PC-9 (cell line): Measurements from ENCODE around the gene SMCHD1. TPM values are rescaled to one million over a fixed set of nuclear protein-coding genes. Genes with fewer than 3 reads are reported as not detected.

Experiments used
- BruUV-seq: library from RNA; stranded (reverse); fragments of 400-500 nt; replicated peaks from 2 replicates; lab custom pipeline; 2021; lab: Mats Ljungman, UMichigan
- CTCF ChIA-PET: fragments of 300-600 bp; sonication (Branson Sonifier 250); formaldehyde crosslinking; loops from one replicate; lab custom pipeline; 2022; ENCODE audit warnings: antibody characterized with exemption; lab: Charles Lee
- POLR2A ChIA-PET: fragments of 300-600 bp; sonication (Branson Sonifier 250); formaldehyde crosslinking; loops from one replicate; lab custom pipeline; 2022; ENCODE audit warnings: antibody characterized with exemption; ENCODE audit not compliant: unreplicated experiment; lab: Charles Lee
- DNase-seq, 2 experiments: peaks; one replicate each; pipeline versions ENCODE4 v3.0.0 to v3.0.0-alpha.2; 2015 to 2022; ENCODE audit warnings: mixed read lengths in 1 of 2
- H2AFZ ChIP-seq: fragments of 200-600 bp; sonication (generic); 2 replicates; pipeline ENCODE4 v1.8.1; 2017; ENCODE audit warnings: antibody characterized with exemption
- H3F3A ChIP-seq: fragments of 200-600 bp; sonication (generic); 2 replicates; pipeline ENCODE4 v1.8.1; 2017; ENCODE audit warnings: antibody characterized with exemption, mild to moderate bottlenecking, low read depth; ENCODE audit not compliant: insufficient read depth
- H3K27ac ChIP-seq: fragments of 200-600 bp; sonication (generic); 2 replicates; pipeline ENCODE4 v1.6.1; 2016; ENCODE audit warnings: mixed run types
- H3K27me3 ChIP-seq: fragments of 200-600 bp; sonication (generic); 2 replicates; pipeline ENCODE4 v1.6.1; 2016; ENCODE audit warnings: low read depth, mixed run types; ENCODE audit not compliant: insufficient read depth
- H3K36me3 ChIP-seq: fragments of 200-600 bp; sonication (generic); 2 replicates; pipeline ENCODE4 v1.6.1; 2016; ENCODE audit warnings: low read depth, mixed run types
- H3K4me1 ChIP-seq: fragments of 200-600 bp; sonication (generic); replicated peaks from 2 replicates; pipeline ENCODE4 v1.6.1; 2016; ENCODE audit warnings: mixed run types; ENCODE audit not compliant: insufficient read depth
- H3K4me2 ChIP-seq: fragments of 200-600 bp; sonication (generic); 2 replicates; pipeline ENCODE4 v1.6.1; 2017; ENCODE audit warnings: mixed run types
- H3K4me3 ChIP-seq: fragments of 200-600 bp; sonication (generic); 2 replicates; pipeline ENCODE4 v1.6.1; 2016; ENCODE audit warnings: mixed run types
- H3K79me2 ChIP-seq: fragments of 200-600 bp; sonication (generic); 2 replicates; pipeline ENCODE4 v1.6.1; 2017; ENCODE audit warnings: low read depth, mixed run types
- H3K9me2 ChIP-seq: fragments of 200-600 bp; sonication (generic); 2 replicates; pipeline ENCODE4 v1.8.1; 2017; ENCODE audit warnings: mild to moderate bottlenecking; ENCODE audit not compliant: insufficient read depth
- H3K9me3 ChIP-seq: fragments of 200-600 bp; sonication (generic); 2 replicates; pipeline ENCODE4 v1.8.1; 2016; ENCODE audit warnings: low read depth; ENCODE audit not compliant: insufficient read depth
- H4K20me1 ChIP-seq: fragments of 200-600 bp; sonication (generic); 2 replicates; pipeline ENCODE4 v1.8.1; 2017; ENCODE audit not compliant: insufficient read depth
- EZH2 ChIP-seq: fragments of 200-600 bp; sonication (generic); IDR thresholded peaks from 2 replicates; pipeline ENCODE4 v1.8.0; 2017; ENCODE audit warnings: antibody characterized with exemption, low read depth
- intact Hi-C: fragments of 100-400 bp; cut with micrococcal nuclease; formaldehyde crosslinking; loops from one replicate; pipeline ENCODE4 v1.10.0; 2022; ENCODE audit not compliant: unreplicated experiment
- total RNA-seq: library from RNA; stranded (reverse); gene quantifications from 2 replicates; pipeline ENCODE4 v1.2.3, GENCODE V29; 2021
- TF ChIP-seq, protein P1 (sequence below): fragments of 200-600 bp; sonication (generic); conservative IDR thresholded peaks from 2 replicates; pipeline ENCODE4 v1.6.1; 2017; ENCODE audit warnings: mixed run types, antibody characterized with exemption, mild to moderate bottlenecking, moderate library complexity

Gene SMCHD1
- total RNA-seq, 1 experiment from 2014 or later: 73.7 TPM

DNA sequence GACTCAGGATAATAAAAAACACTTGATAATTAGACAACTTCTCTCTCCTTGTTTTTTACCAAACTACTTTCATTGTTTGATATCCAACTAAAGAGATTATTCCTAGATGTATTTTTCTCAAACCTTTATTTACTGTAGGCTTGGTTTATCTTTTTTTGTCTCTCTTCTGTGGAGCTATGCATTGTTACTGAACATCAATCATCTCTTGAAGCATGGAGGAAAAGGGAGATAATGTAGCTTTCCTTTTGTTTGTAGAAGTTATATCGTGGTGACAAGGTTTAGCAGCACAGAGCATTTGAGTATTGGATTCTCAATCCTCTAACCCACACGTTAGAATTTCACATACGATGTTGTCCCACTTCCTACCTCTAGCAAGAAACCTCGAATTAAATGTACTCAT, 41.7 kb downstream of the SMCHD1 start:
- ChIA-PET CTCF (no interaction called here), POLR2A (no interaction called here)
- peaks cover 23% of the 10 kb centered on the region for H4K20me1 ChIP-seq
- DNase-seq: no peak
- TF ChIP-seq EZH2: no peak
- TF ChIP-seq, protein P1, sequence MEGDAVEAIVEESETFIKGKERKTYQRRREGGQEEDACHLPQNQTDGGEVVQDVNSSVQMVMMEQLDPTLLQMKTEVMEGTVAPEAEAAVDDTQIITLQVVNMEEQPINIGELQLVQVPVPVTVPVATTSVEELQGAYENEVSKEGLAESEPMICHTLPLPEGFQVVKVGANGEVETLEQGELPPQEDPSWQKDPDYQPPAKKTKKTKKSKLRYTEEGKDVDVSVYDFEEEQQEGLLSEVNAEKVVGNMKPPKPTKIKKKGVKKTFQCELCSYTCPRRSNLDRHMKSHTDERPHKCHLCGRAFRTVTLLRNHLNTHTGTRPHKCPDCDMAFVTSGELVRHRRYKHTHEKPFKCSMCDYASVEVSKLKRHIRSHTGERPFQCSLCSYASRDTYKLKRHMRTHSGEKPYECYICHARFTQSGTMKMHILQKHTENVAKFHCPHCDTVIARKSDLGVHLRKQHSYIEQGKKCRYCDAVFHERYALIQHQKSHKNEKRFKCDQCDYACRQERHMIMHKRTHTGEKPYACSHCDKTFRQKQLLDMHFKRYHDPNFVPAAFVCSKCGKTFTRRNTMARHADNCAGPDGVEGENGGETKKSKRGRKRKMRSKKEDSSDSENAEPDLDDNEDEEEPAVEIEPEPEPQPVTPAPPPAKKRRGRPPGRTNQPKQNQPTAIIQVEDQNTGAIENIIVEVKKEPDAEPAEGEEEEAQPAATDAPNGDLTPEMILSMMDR: no peak
- H3K4me1 ChIP-seq: no peaks in the 10 kb centered on the region
- intact Hi-C loops: no loop called here
- H3K27me3 ChIP-seq: no peaks in the 10 kb centered on the region
- no peak overlapping the region for H3K4me3 ChIP-seq
- no TSS peak for BruUV-seq
- H3K27ac ChIP-seq: no peak overlapping the region
- H3K9me3 ChIP-seq: no peaks in the 10 kb centered on the region
- peaks cover 47% of the 10 kb centered on the region for H3K36me3 ChIP-seq
- H2AFZ ChIP-seq: no peak overlapping the region
- no peaks in the 10 kb centered on the region for H3K79me2 ChIP-seq
- H3K4me2 ChIP-seq: no peak overlapping the region
- no peaks in the 10 kb centered on the region for H3K9me2 ChIP-seq
- peaks cover 32% of the 10 kb centered on the region for H3F3A ChIP-seq

DNA sequence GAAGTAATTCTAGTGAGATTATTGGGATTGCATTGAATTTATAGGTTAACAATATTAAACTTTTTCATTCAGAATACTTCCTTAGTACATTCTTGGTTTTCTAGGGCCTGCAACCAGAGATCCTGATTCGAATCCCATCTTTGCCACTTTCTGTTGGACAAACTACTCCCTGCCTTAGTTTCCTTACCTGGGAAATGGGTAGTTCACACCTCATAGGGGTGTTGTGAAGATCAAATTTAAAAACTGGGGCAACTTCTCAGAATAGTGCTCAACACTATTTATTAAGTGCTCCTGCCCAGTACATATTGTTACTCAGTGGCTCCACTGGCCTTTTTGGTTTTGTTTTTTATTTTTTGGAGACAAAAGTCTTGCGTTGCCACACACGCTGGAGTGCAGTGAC, 43.5 kb downstream of the SMCHD1 start:
- CTCF ChIA-PET: no interaction called here
- BruUV-seq: no TSS peak

DNA sequence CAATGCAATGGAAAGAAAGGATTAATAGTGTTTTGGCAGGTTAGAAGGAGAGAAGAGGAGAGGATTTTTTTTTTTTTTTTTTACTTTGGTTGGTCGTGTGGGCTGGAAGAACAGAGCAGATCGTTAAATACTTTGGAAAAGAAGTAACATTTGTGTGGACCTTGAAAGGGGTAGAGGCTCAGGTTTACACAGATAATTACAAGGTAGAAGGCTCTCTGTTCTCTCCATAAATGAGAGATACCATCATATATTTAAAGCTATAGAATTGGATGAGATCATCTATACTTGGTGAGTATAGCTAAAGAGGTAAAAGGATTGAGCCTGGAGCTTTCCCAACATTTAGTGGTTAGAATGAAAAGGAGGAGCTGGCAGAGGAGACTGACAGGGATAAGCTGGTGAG, 49.0 kb downstream of the SMCHD1 start:
- H3K9me3 ChIP-seq: no peaks in the 10 kb centered on the region
- H3F3A ChIP-seq: peaks cover 24% of the 10 kb centered on the region
- H3K79me2 ChIP-seq: no peaks in the 10 kb centered on the region
- H4K20me1 ChIP-seq: peaks cover 10% of the 10 kb centered on the region; the same call in 1 of the 2 replicates
- intact Hi-C loops: no loop called here
- DNase-seq: no peak
- no peak overlapping the region for H2AFZ ChIP-seq
- peaks cover 36% of the 10 kb centered on the region for H3K36me3 ChIP-seq
- no peak overlapping the region for H3K27ac ChIP-seq
- no peaks in the 10 kb centered on the region for H3K9me2 ChIP-seq
- POLR2A ChIA-PET: no interaction called here
- no peak overlapping the region for H3K4me3 ChIP-seq
- H3K27me3 ChIP-seq: no peaks in the 10 kb centered on the region
- no peak for TF ChIP-seq EZH2
- BruUV-seq: no TSS peak
- no peaks in the 10 kb centered on the region for H3K4me1 ChIP-seq
- CTCF ChIA-PET: no interaction called here
- no peak overlapping the region for H3K4me2 ChIP-seq

More for the DNA sequence above, 43.5 kb downstream of the SMCHD1 start:
- Histone ChIP-seq H3F3A (peaks cover 35% of the 10 kb centered on the region), H2AFZ (no peak overlapping the region), H3K4me3 (no peak overlapping the region), H4K20me1 (peaks cover 23% of the 10 kb centered on the region), H3K79me2 (no peaks in the 10 kb centered on the region), H3K36me3 (peaks cover 42% of the 10 kb centered on the region), H3K4me2 (no peak overlapping the region), H3K27ac (no peak overlapping the region), H3K27me3 (no peaks in the 10 kb centered on the region), H3K9me3 (no peaks in the 10 kb centered on the region), H3K9me2 (no peaks in the 10 kb centered on the region), H3K4me1 (no peaks in the 10 kb centered on the region)
- TF ChIP-seq EZH2: no peak
- TF ChIP-seq, protein P1: no peak
- intact Hi-C loops: no loop called here
- POLR2A ChIA-PET: no interaction called here
- DNase-seq: no peak

DNA sequence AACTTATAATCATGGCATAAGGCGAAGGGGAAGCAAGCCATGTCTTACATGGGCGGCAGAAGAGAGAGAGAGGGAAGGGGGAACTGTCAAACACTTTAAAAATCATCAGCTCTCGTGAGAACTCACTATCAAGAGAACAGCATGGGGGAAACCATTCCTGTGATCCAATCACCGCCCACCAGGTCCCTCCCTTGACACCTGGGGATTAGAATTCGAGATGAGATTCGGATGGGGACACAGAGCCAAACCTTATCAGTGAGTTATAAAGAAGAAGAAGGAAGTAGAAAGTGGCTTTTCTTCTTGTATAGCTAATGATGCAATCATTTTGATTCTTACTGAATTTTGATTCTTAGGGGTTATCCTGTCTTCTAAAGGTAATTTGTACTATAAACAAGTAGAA, 51.4 kb downstream of the SMCHD1 start:
- H3K4me1 ChIP-seq: no peaks in the 10 kb centered on the region
- POLR2A ChIA-PET: no interaction called here
- peaks cover 14% of the 10 kb centered on the region for H3F3A ChIP-seq
- H3K36me3 ChIP-seq: peaks cover 28% of the 10 kb centered on the region
- peak overlapping the region; percentile 58 for H3K27ac ChIP-seq
- no peaks in the 10 kb centered on the region for H3K9me2 ChIP-seq
- no peak overlapping the region for H2AFZ ChIP-seq
- CTCF ChIA-PET: no interaction called here
- H3K9me3 ChIP-seq: no peaks in the 10 kb centered on the region
- no peak for DNase-seq
- no peak overlapping the region for H3K4me3 ChIP-seq
- TF ChIP-seq, protein P1: no peak
- TF ChIP-seq EZH2: no peak
- intact Hi-C loops: loop anchor here (5.0 kb wide), 1 partner anchor 55 kb away; no protein-coding TSS in a partner anchor
- H3K27me3 ChIP-seq: no peaks in the 10 kb centered on the region
- no peaks in the 10 kb centered on the region for H4K20me1 ChIP-seq
- BruUV-seq: no TSS peak
- no peak overlapping the region for H3K4me2 ChIP-seq
- H3K79me2 ChIP-seq: no peaks in the 10 kb centered on the region
